HG03159 (cell line): ENCODE results near the gene COX15.
"Not testable (repeated sequence)": the region's sequence is repeated elsewhere in the genome, so short reads cannot be mapped to it uniquely, and the experiment has no call there.

Source experiments
- ATAC-seq: cut with Tn5 transposase; IDR thresholded peaks from one replicate; pipeline ENCODE4 v1.9.1; 2021; ENCODE audit warnings: mild to moderate bottlenecking, moderate library complexity; ENCODE audit not compliant: unreplicated experiment

Gene COX15

DNA sequence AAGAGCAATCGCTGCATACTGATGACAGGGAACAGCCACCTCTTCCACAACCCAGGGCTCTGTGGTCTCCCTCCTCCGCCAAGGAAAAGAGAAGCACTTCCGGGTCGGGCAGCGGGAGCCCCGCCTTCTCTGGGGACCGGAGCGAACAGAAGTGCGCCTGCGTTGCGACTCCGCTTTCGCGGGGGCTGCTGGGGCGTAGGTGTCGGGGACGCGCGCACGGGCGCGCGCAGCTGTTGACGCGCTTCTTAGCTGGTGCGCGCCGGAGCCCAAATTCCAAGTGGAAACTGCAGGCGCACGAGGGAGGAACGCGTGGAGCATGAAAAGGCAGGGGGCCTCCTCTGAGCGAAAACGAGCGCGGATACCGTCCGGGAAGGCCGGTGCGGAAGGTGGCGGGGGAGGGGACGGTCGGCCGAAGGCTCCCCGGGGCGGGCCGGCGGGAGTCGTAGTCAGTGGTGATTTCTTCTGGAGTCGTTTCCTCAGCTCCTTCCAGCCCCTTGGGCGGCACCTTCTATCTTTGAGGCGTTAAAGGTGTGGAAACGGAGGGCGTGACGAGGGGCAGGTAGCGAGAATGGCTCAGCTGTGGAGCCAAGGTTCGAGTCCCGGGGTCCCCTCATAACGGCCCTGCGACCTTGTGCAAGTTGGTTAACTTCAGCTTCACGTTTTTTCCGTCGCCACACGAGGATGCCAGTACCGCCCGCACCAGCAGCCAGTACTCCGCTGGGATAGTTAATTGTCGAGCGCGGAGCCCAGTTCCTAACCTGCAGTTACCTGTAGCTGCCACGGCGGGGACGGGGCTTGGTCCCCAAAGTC, at the start of gene COX15, which contains the start of gene CUTC:
COX15 (minus strand) TSS at position 95 of the 810 bp plus-strand sequence; CDS start at position 17, 78 bp downstream.
CUTC (plus strand) TSS at position 202 of the 810 bp plus-strand sequence; CDS start at position 317, 115 bp downstream.
- peak; percentile 80 for ATAC-seq

DNA sequence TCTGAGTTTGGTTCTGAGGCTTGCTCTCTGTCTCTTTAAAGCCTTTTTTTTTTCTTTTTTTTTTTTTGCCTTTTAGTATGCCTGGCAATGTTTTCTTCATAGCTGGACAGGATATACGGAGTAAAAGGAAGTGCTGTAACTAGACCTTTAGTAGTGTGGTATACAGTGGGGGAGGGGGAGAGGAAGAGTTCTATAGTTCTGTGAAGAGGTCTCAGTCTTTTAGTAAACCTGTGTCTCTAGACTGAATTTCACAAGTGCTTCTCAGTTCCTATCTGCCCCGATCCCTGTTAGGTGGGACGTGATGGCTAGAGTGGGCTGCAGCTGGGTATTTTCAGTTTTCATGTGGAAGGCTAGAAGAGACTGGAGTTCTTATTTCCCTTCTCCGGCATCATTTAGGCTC, 47.4 kb upstream of the COX15 start:
- no peak for ATAC-seq

DNA sequence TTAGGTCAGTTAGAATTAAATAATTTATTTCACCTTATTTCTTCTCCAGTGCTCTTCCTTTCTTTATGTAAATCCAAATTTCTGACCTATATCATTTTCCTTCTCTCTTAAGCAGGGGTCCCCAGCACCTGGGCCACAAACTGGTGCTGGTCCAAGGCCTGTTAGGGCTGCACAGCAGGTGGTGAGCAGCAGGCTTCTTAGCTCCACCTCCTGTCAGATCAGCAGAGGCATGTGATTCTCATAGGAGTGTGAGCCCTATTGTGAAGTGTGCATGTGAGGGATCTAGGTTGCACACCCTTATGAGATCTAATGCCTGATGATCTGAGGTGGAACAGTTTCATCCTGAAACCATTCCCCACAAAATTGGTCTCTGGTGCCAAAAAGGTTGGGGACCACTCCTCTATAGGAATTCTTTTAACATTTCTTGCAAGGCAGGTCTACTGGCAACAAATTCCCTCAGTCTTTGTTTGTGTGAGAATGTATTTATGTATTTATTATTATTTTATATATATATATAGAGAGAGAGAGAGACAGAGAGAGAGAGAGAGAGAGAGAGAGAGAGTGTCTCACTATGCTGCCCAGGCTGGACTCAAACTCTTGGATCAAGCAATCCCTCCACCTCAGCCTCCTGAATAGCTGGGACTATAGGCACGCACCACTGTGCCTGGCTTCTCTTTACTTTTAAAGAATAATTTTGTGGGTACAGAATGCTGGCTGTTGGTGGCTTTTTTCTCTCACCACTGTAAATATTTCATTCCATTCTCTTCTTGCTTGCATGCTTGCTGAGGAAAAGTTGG, 46.2 kb upstream of the COX15 start:
- no peak for ATAC-seq

DNA sequence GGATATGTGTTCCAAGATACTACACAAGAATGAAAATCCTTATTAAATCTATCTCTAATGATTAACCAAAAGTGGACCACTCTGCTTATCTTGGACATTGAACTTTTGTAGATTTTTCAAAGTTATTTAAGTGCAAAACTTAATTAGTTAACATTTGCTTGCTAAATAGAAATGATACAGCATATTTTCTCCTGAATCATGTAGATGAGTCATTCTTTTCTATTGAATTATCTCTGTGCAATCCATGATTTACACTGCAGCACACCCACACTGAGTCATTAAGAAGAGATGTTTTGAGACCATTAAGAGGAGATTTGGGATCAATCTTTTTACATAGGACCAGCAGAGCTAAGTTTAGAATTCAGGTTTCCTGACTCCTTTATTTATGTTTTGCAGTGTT, 43.9 kb upstream of the COX15 start:
- no peak for ATAC-seq

DNA sequence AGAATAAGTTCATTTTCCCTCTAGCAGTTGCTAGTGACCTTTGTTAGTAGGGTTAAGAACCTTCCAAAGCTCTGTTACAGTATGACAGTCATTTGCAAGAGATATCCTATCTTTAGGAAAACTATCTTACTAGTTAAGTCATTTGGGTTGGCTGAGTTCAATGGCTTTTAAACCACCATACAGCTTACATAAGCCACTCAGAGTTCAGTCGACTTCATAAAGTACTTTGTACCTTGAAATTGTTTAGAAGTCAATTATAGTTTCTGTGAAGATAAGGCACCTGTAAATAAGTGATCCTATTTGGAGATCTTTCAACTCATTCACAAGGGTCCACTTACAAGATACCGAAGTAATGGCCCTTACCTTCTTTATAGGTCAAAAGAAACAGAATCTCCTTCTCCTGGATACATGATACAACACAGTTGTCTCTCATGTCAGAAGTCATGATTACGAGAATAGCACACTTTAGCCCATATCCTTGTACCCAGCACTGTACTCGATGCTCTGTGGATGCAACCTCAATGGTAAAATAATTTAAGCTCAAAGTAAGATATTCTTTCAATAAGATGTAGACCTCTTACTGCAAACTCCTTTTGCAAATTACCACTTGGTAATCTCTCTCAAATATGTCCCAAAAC, 38.6 kb upstream of the COX15 start:
- ATAC-seq = no peak

DNA sequence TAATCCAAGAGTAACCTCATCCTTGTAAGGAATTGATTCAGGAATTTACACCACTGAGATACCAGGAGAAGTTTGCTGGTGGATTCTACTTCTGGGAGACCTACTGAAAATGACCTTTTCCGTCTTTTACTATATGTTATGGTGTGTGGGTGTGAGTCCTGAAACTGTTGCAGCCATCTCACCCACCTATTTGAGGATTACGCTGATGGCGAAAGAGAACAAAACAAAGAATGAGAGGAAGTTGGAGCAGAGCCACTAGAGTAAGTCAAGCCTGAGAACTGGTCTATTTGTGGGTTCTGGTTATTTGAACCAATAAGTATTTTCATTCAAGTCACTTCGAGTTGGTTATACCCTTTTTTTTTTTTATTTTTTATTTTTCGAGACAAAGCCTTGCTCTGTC, 37.8 kb upstream of the COX15 start:
- no peak for ATAC-seq

DNA sequence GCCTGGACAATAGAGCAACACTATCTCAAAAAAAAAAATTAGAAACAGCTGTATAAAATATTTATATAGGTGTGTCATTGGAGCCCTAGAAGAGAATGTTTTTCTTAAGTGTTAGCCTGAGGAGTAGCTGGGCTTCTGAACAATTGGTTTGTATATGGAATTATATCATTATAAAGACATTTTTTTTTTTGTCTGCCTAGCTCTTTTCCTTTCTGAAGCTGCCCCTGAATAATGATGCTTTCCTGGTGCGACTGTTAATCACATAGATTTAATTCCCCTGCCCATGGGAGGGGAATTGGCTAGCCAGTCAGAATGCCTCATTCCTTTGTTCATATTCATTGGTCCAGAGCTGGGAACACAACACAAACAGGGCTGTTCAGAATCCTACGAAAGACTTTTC, 36.6 kb upstream of the COX15 start:
- ATAC-seq = no peak

DNA sequence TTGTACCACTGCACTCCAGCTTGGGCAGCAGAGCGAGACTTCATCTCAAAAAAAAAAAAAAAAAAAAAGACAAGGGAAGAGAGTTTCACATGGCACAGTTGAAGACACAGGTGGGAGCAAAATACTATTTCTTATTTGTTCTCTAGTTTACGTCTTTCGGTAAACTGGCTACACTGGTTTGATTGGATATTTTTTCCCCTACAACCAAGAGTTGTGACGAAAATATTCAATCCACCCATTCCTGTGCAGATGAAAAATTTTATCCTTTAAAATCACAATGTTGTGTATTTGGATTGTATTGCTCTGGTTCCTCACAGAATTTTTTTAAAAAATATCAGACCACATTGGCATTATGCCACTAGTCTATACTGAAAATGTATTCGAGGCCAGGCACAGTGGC, 36.0 kb upstream of the COX15 start:
- ATAC-seq = no peak

DNA sequence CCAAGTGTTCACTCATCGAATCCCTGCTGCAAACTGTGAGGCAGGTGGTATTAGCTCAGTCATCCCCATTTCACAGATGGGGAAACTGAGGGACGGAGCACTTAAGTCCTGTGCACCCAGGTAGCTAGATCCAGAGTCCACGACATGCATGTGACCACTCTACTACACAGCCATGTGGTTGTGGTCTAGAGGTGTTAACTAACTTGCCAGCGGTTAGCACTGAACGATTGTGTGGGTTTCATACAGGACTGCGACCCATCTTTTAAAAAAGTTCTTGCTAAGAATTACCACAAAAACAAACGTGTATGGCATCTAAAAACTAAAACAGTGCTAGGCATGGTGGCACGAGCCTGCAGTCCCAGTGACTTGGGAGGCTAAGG, 34.4 kb upstream of the COX15 start:
- no peak for ATAC-seq

DNA sequence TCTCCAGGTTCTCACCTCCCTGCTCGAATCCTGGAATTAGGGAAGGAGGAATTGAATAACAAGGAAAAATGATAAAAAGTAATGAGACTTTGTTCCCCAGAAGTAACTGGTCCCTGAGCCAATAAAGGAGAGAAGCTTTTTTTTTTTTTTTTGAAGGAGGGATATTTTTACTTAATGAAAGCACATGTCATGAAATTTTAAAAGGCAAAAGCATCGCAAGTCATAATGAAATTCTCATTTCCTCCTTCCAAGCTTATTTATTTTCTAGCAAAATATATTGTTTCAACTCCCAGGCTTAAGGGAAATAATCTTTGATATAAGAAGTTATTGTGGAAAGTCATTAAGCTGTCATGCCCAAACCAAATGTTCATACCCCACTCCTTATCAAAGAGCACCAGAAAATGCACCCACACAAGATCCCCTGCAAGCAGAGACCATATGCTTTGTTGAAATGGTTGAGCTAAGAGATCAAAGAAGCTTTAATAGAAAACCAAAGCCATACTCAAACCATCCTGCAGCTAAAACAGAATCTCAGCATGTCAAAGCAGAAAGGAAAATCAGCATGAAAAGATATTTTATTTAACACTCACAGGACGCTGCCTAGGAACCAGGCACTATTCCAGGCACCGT, 33.9 kb upstream of the COX15 start:
- no peak for ATAC-seq

DNA sequence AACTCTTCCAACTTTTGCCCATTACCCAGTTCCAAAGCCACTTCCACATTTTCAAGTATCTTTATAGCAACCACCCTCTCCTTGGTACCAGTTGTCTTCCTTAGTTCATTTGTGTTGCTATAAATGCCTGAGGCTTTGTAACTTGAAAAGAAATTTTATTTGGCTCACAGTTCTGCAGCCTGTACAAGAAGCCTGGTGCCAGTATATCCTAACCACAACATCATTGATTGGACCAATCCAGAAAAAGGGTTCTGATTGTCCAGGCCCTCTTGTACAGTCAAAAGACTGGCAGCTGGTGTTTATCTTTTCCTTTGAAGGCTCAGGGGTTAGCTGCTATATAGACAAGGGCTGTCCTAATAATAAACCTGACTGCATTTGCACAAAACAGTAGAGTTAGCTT, 29.4 kb upstream of the COX15 start:
- ATAC-seq = no peak

DNA sequence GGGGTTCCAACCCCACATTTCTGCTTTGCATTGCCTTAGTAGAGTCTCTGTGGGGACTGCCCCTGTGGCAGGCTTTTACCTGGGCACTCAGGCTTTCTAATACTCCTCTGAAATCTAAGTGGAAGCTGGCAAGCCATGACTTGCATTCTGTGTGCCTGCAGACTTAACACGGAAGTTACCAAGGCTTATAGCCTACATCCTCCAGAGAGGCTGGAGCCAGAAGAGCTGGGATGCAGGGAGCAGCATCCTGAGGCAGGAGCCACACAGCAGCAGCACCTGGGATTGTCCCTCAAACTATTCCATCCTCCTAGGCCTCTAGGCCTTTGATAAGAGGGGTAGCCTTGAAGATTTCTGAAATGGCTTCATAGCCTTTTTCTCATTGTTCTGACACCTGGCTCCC, 28.4 kb upstream of the COX15 start:
- ATAC-seq = no peak

DNA sequence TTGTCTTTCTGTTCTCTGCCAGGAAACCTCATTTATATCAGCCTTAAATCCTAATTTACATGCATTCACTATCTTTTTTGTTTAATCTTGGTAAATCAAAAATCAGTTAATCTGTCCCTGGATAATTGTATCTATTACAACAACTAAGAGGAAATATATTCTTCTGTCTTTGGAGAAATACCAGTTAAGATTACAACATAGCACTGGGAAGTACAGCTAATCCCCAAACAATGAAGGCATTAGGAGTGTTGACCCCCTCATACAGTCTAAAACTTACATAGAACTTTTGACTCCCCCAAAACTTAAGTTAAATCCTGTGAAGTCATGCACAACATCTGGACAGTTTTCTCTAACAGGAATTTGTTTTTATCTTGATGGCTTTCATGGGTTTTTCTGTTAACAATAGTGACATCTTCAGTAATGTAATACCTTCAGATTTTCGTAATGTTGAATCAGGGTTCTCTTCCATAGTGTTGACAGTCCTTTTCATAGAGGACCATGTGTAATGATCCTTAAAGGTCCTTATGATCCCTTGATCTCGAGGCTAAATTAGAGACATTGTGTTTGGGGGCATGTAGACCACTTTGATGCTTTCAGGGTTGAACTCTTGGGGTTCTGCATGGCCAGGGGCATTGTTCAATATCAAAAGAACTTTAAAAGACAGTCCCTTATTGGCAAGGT, 26.4 kb upstream of the COX15 start:
- no peak for ATAC-seq

DNA sequence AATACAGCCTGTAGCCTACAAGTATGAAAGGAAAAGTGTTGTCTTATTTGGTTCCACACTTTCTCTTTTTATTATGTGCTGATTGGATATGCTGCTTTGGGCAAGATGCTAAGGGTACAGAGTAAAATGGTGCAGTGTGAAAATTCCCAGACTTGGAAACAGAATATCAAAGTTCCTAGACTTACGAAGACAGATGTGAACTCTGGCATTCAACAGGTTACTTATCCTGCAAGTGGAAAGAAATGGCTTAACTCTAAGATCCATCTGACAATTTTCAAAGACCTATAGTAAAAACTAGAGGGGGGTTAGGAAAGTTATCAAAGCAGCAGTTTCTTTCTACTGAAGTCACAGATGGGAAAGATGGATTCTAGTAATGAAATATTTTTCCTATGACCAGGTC, 24.2 kb upstream of the COX15 start:
- ATAC-seq = no peak

DNA sequence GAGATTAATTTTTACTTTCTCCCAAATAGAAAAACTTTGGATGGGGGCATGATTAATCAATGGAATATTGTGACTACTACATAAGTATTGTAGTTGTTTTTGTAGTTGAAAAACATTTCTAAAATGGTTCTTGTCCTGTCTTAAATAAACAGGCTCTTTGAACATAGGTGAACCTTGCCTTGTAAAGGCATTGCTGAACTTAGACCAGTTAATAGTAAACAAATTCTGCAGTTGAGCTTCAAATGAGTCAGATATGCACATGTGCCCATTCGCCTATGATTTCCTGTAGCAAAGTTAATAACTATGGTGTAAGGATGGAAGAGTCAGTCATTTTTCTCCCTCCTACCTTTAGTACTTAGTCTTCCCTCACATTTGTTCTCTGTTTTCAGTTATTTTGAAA, 22.7 kb upstream of the COX15 start:
- ATAC-seq = no peak

DNA sequence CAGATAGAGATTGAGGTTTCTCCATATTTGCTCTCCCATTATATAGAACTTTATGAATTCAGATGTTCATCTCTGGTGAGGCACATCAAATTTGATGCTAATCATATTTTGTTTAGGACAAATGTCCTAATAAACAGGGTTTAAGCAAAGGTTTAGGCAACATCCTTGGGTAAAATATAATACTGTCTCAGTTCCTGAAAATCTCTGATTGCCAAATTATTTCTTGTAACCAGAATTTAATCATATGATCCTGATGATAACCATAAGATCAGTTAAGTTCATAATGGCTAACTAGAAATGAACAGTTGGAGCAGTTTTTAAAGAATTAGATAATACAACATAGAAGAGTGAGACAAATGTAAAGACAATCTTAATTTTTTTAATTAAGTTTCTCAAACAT, 18.7 kb upstream of the COX15 start:
- ATAC-seq = no peak

DNA sequence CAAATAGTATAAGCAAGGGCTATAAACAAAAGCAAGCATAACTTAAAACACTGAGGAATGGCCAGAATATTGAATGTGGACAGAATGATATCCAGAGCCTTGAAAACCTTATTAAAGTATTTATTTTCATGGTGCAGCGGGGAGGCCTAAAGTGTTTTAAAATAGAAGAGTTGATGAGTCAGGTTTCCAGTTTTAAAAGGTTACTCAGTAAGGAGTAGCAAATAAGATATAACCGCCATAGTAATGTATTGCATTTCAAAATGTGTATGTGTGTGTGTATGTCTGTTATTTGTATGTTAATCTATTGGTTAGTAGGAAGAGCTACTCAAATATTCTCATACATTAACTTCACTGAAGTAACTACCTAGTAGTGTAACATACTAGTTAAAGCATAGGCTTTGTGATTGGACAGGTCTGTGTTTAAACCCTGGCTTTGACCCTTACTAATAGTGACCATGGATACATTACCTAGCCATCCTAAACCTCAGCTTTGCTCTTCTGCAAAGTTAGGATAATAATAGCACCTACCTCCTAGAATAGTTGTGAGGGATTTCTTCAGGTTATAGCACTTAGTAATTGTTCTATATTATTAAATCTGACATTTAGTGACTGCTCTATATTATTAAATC, 17.0 kb upstream of the COX15 start:
- ATAC-seq = no peak

DNA sequence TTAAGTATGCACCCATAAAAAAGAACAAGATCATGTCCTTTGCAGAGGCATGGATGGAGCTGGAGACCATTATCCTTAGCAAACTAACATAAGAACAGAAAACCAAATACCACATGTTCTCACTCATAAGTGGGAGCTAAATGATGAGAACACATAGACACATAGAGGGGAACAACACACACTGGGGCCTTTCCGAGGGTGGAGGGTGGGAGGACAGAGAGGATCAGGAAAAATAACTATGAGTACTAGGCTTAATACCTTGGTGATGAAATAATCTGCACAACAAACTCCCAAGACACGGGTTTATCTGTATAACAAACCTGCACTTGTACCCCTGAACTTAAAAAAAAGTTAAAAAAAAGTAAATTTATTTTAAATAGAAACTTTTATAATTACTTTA, 14.2 kb upstream of the COX15 start:
- ATAC-seq = not testable (repeated sequence)

DNA sequence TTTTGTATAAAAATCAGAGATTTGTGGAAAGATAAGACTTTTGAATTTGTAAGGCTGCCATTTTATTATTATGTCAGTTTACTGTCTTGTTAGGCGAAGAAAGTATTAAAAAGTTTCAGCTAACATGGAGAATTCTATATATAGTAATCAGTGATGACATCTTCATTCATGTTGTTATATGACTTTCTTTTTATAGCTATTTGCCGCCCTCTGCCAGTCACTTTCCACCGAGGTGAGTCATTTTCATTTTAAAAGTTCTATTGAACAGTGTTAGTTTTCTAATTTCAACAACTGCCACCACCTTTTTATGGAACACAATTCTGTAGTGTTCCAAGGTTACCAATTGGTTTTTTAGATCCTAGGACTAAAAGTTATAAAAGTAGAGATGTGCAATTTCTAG, 11.9 kb upstream of the COX15 start:
- ATAC-seq = no peak

DNA sequence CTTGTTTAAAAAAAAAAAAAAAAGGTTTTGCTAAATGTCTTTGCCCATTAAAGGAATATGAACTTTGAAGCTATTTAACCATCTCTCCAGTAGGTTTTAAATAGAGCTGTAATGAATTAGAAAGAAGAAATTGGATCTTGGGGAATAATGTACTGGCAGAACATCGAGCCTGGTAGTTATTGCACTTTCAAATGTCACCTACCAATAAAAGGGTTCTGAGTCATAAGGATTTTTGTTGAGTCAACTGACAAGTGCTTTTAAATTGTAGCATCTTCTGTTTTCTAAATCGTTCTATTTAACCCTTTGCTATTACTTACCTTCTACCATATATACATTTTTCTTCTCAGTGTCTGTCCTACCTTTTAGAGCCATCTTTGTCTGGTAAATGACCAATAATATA, 10.8 kb upstream of the COX15 start:
- ATAC-seq = no peak
